Upper lobe of left lung (tissue), 6 donors: ENCODE data around the gene FRMPD4. TPM values are rescaled to one million over a fixed set of nuclear protein-coding genes. Genes with fewer than 3 reads are reported as not detected.

ENCODE experiments used
- ATAC-seq, 2 donors: fragments of 200-7000 bp; cut with Tn5 transposase; one replicate each; pipeline ENCODE4 v1.9.1; 2022; ENCODE audit warnings: mild to moderate bottlenecking in 2 of 2, moderate library complexity in 2 of 2; ENCODE audit not compliant: low FRiP score in 2 of 2
- DNase-seq, 2 donors: peaks; one replicate each; pipeline ENCODE4 v3.0.0-alpha.2; 2019 to 2020
- H3K27ac ChIP-seq, 4 donors: fragments of 200-600 bp; sonication (generic); one replicate each; pipeline ENCODE4 v1.5.1; 2016 to 2019
- H3K27me3 ChIP-seq, 4 donors: fragments of 200-600 bp; sonication (generic); one replicate each; pipeline ENCODE4 v1.5.1; 2017 to 2019
- H3K36me3 ChIP-seq, 4 donors: fragments of 200-600 bp; sonication (generic); one replicate each; pipeline ENCODE4 v1.5.1; 2016 to 2019
- H3K4me1 ChIP-seq, 4 donors: fragments of 200-600 bp; sonication (generic); one replicate each; pipeline ENCODE4 v1.5.1; 2018 to 2019
- H3K4me3 ChIP-seq, 4 donors: fragments of 200-600 bp; sonication (generic); one replicate each; pipeline ENCODE4 v1.5.1; 2017 to 2019; ENCODE audit warnings: mild to moderate bottlenecking in 2 of 4, moderate library complexity in 1 of 4
- H3K9me3 ChIP-seq, 4 donors: fragments of 200-600 bp; sonication (generic); one replicate each; pipeline ENCODE4 v1.5.1; 2018 to 2019
- EP300 ChIP-seq, 4 donors: sonication (generic); formaldehyde crosslinking; IDR thresholded peaks; one replicate each; pipeline ENCODE4 v1.5.1; 2017; ENCODE audit warnings: antibody characterized with exemption in 4 of 4, control low read depth in 2 of 4
- POLR2A ChIP-seq, 4 donors: fragments of 450-650 bp; IDR thresholded peaks; one replicate each; pipeline ENCODE4 v1.5.1; 2016 to 2017; ENCODE audit warnings: antibody characterized with exemption in 4 of 4, mild to moderate bottlenecking in 2 of 4
- POLR2AphosphoS5 ChIP-seq, 2 donors: sonication (generic); formaldehyde crosslinking; IDR thresholded peaks; one replicate each; pipeline ENCODE4 v1.5.1; 2017; ENCODE audit warnings: antibody characterized with exemption in 2 of 2
- WGBS, 2 donors: methylation state at CpG; one replicate each; pipeline ENCODE4 v1.1.5; 2017 to 2018; 5-methylcytosine and 5-hydroxymethylcytosine counted together
- total RNA-seq, 6 donors: library from RNA; depleted of rRNA in 4 of 6; stranded (reverse); fragments of >200 nt in 4 of 6; gene quantifications; one replicate each; pipeline versions ENCODE4 v1.1.0 to v1.2.1, GENCODE V29; 2016 to 2021
- TF ChIP-seq, protein P1 (sequence below), 6 experiments: fragments of 450-650 bp in 4 of 6; fragments of 200-600 bp in 2 of 6; sonication (generic) in 2 of 6; IDR thresholded peaks; one replicate each; pipeline ENCODE4 v1.5.1; 2016 to 2019; ENCODE audit warnings: antibody characterized with exemption in 6 of 6
- donor health status: DM: no; HTN: no; CAD: no; lungs with moderate emphysema.
- donor health status: DM: no; HTN: yes; CAD: no; lungs with severe emphysema.

FRMPD4 gene
- total RNA-seq, 6 donors from 2014 or later = 0.03 to 0.15 (median 0.10) TPM; not detected in 2

DNA sequence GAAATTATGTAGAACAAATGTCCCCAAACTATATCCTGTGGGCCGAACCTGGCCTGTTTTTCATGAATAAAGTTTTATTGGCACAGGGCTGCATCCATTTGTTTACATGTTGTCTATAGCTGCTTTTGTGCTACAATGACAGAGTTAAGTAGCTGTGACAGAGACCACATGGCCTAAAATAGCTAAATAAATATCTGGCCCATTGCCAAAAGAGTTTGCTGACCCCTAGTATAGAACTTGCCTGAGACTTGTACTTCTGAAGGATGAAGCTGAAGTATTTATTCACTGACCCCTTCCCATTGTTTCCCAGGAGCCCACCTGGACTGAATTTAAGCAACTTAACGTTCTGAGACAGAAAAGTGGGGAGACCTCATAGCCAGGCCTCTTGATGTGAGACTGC, 325.6 kb downstream of the FRMPD4 start:
- H3K9me3 ChIP-seq = no peaks in the 10 kb centered on the region
- no peak for TF ChIP-seq POLR2AphosphoS5 (IDR thresholded peaks at IDR 0.05)
- no peak for TF ChIP-seq POLR2A (IDR thresholded peaks at IDR 0.05)
- no peak for TF ChIP-seq EP300 (IDR thresholded peaks at IDR 0.05)
- TF ChIP-seq, protein P1, sequence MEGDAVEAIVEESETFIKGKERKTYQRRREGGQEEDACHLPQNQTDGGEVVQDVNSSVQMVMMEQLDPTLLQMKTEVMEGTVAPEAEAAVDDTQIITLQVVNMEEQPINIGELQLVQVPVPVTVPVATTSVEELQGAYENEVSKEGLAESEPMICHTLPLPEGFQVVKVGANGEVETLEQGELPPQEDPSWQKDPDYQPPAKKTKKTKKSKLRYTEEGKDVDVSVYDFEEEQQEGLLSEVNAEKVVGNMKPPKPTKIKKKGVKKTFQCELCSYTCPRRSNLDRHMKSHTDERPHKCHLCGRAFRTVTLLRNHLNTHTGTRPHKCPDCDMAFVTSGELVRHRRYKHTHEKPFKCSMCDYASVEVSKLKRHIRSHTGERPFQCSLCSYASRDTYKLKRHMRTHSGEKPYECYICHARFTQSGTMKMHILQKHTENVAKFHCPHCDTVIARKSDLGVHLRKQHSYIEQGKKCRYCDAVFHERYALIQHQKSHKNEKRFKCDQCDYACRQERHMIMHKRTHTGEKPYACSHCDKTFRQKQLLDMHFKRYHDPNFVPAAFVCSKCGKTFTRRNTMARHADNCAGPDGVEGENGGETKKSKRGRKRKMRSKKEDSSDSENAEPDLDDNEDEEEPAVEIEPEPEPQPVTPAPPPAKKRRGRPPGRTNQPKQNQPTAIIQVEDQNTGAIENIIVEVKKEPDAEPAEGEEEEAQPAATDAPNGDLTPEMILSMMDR (IDR thresholded peaks at IDR 0.05) = no peak
- ATAC-seq (no peak), DNase-seq (no peak)
- H3K36me3 ChIP-seq = no peaks in the 10 kb centered on the region
- H3K27me3 ChIP-seq = no peaks in the 10 kb centered on the region
- H3K4me3 ChIP-seq = no peak overlapping the region
- WGBS, 2 donors = 47 to 100% methylated on average over 1 to 2 of the region's 2 CpGs
- H3K27ac ChIP-seq = no peak overlapping the region
- no peaks in the 10 kb centered on the region for H3K4me1 ChIP-seq

DNA sequence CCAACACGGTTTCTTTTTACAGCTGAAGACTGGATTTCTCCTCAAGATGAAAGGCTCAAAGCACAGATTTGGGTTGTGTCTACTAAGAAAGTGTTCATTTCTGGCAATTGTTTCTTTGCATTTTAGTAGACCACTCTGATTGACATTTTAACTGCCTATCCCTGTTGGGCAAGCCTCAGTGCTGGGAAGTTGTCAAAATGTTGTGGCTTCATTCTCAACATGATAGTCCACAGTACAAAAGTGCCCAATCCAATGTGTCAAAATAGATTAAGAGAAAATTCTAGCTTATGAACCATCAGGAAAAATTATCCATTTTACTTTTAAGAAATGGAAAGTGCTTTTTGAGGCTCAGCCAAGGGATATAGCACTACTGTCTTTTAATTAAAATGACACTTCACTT, 329.0 kb downstream of the FRMPD4 start:
- Histone ChIP-seq H3K9me3 (no peaks in the 10 kb centered on the region), H3K4me3 (no peak overlapping the region), H3K4me1 (no peaks in the 10 kb centered on the region), H3K36me3 (no peaks in the 10 kb centered on the region), H3K27ac (no peak overlapping the region), H3K27me3 (no peaks in the 10 kb centered on the region)
- no peak for ATAC-seq
- WGBS, 2 donors = 61 to 100% methylated on average over 1 of the region's 1 CpG
- no peak for DNase-seq
- TF ChIP-seq EP300 (IDR thresholded peaks at IDR 0.05) (no peak), POLR2AphosphoS5 (IDR thresholded peaks at IDR 0.05) (no peak), POLR2A (IDR thresholded peaks at IDR 0.05) (no peak)
- TF ChIP-seq, protein P1 (IDR thresholded peaks at IDR 0.05) = no peak

GRCh38 chrX:12469296-12469695, 331.0 kb downstream of the FRMPD4 start:
- no peak overlapping the region for H3K4me3 ChIP-seq
- DNase-seq (no peak), ATAC-seq (no peak)
- no peaks in the 10 kb centered on the region for H3K36me3 ChIP-seq
- no peaks in the 10 kb centered on the region for H3K9me3 ChIP-seq
- 76 to 84% methylated on average over 9 of the region's 9 CpGs for WGBS, 2 donors
- no peak overlapping the region for H3K27ac ChIP-seq
- no peaks in the 10 kb centered on the region for H3K4me1 ChIP-seq
- no peaks in the 10 kb centered on the region for H3K27me3 ChIP-seq
- TF ChIP-seq, protein P1 (IDR thresholded peaks at IDR 0.05) = no peak
- no peak for TF ChIP-seq POLR2A (IDR thresholded peaks at IDR 0.05)
- TF ChIP-seq POLR2AphosphoS5 (IDR thresholded peaks at IDR 0.05) = no peak
- TF ChIP-seq EP300 (IDR thresholded peaks at IDR 0.05) = no peak

GRCh38 chrX:12471061-12471460, 332.8 kb downstream of the FRMPD4 start:
- Histone ChIP-seq H3K27ac (no peak overlapping the region), H3K36me3 (no peaks in the 10 kb centered on the region), H3K4me3 (no peak overlapping the region), H3K4me1 (no peaks in the 10 kb centered on the region), H3K9me3 (no peaks in the 10 kb centered on the region), H3K27me3 (no peaks in the 10 kb centered on the region)
- ATAC-seq = no peak
- DNase-seq = no peak
- TF ChIP-seq, protein P1 (IDR thresholded peaks at IDR 0.05) = no peak
- TF ChIP-seq POLR2A (IDR thresholded peaks at IDR 0.05) (no peak), EP300 (IDR thresholded peaks at IDR 0.05) (no peak), POLR2AphosphoS5 (IDR thresholded peaks at IDR 0.05) (no peak)
- WGBS, 2 donors = 51 to 64% methylated on average over 2 of the region's 2 CpGs

- Histone ChIP-seq H3K36me3 (no peaks in the 10 kb centered on the region), H3K4me1 (no peaks in the 10 kb centered on the region), H3K27me3 (no peaks in the 10 kb centered on the region), H3K9me3 (peaks cover 0 to 3% (median 0%) of the 10 kb centered on the region in 4 donors), H3K4me3 (no peak overlapping the region), H3K27ac (no peak overlapping the region)
- ATAC-seq = no peak
- WGBS, 2 donors = 76 to 79% methylated on average over 3 of the region's 3 CpGs
- TF ChIP-seq POLR2AphosphoS5 (IDR thresholded peaks at IDR 0.05) (no peak), EP300 (IDR thresholded peaks at IDR 0.05) (no peak), POLR2A (IDR thresholded peaks at IDR 0.05) (no peak)
- TF ChIP-seq, protein P1 (IDR thresholded peaks at IDR 0.05) = no peak
- DNase-seq = no peak
These were observed 342.7 kb downstream of the FRMPD4 start for GRCh38 chrX:12480956-12481355.
